AG09319 (cell line): ENCODE measurements around the gene MTMR10.

ENCODE experiments used
- DNase-seq: peaks from one replicate; pipeline ENCODE4 v3.0.0-alpha.2; 2010; ENCODE audit warnings: low read depth; ENCODE audit errors: extremely low read depth
- CTCF ChIP-seq: IDR thresholded peaks from 2 replicates; pipeline ENCODE4 v1.5.1; 2011; ENCODE audit warnings: low read depth, mild to moderate bottlenecking, inconsistent platforms, low read length, moderate library complexity

MTMR10 gene

GRCh38 chr15:30906366-30906765, 85.1 kb downstream of the MTMR10 start:
- DNase-seq, result no peak
- TF ChIP-seq CTCF, result no peak

- no peak for TF ChIP-seq CTCF
- no peak for DNase-seq
Observed at GRCh38 chr15:30905821-30906220, 85.6 kb downstream of the MTMR10 start.

GRCh38 chr15:30904812-30905211, 86.6 kb downstream of the MTMR10 start:
- DNase-seq, result no peak
- no peak for TF ChIP-seq CTCF

GRCh38 chr15:30903497-30904187, 87.8 kb downstream of the MTMR10 start, which contains the start of gene FAN1:
Gene FAN1, plus strand, starts transcription at chr15:30903915. Its CDS starts 749 bp downstream, at chr15:30904664.
- no peak for TF ChIP-seq CTCF
- peak; percentile 52 for DNase-seq

GRCh38 chr15:30901889-30902288, 89.5 kb downstream of the MTMR10 start:
- DNase-seq, result no peak
- TF ChIP-seq CTCF, result no peak

GRCh38 chr15:30896211-30896606, 95.2 kb downstream of the MTMR10 start:
- no peak for TF ChIP-seq CTCF
- no peak for DNase-seq

GRCh38 chr15:30895461-30896210, 95.8 kb downstream of the MTMR10 start:
- TF ChIP-seq CTCF, result no peak
- no peak for DNase-seq
